ENCODE measurements around the gene DOCK7. TPM values are rescaled to one million over a fixed set of nuclear protein-coding genes. Genes with fewer than 3 reads are reported as not detected.

DOCK7 gene
- total RNA-seq, 1 experiment from 2014 or later: 46.9 TPM

DNA sequence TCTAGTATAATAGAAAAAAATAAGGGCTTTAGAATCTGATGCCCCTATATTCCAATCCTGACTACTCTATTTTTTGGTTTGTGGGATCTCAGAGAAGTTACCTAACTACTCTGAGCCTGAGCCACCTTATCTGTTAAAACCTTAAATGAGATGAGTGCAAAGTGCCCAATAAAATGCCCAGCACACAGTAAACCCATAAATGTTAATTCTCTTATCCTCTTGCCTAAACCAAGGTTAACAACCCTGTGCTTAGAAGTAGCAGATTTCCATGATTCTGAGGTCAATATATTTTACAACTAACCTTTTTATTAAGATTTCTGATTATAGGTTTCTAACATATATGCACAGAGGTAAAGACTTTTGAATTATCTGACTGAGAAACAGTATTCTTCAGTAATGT lies 35.8 kb downstream of the DOCK7 start:
- peaks cover 6% of the 10 kb centered on the region for H3K4me1 Mint-ChIP-seq (ENCODE audit: insufficient read depth, unreplicated experiment)
- BruUV-seq (replicated peaks): no TSS peak
- CTCF ChIA-PET: no interaction called here
- no peaks in the 10 kb centered on the region for H3K27me3 Mint-ChIP-seq (ENCODE audit: insufficient read depth, unreplicated experiment)
- peaks cover 15% of the 10 kb centered on the region for H3K36me3 Mint-ChIP-seq (ENCODE audit: insufficient read depth, unreplicated experiment)
- intact Hi-C loops (cut with micrococcal nuclease): no loop called here
- H3K4me3 Mint-ChIP-seq (ENCODE audit: unreplicated experiment): no peak overlapping the region
- no peak overlapping the region for H3K27ac Mint-ChIP-seq (ENCODE audit: low read depth, unreplicated experiment)
- no peaks in the 10 kb centered on the region for H3K9me3 Mint-ChIP-seq (ENCODE audit: unreplicated experiment)
- TF ChIP-seq, protein P1, sequence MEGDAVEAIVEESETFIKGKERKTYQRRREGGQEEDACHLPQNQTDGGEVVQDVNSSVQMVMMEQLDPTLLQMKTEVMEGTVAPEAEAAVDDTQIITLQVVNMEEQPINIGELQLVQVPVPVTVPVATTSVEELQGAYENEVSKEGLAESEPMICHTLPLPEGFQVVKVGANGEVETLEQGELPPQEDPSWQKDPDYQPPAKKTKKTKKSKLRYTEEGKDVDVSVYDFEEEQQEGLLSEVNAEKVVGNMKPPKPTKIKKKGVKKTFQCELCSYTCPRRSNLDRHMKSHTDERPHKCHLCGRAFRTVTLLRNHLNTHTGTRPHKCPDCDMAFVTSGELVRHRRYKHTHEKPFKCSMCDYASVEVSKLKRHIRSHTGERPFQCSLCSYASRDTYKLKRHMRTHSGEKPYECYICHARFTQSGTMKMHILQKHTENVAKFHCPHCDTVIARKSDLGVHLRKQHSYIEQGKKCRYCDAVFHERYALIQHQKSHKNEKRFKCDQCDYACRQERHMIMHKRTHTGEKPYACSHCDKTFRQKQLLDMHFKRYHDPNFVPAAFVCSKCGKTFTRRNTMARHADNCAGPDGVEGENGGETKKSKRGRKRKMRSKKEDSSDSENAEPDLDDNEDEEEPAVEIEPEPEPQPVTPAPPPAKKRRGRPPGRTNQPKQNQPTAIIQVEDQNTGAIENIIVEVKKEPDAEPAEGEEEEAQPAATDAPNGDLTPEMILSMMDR (IDR thresholded peaks at IDR 0.05; ENCODE audit: unreplicated experiment): no peak
- POLR2A ChIA-PET: no interaction called here
- no peak for DNase-seq (ENCODE audit: unreplicated experiment)

DNA sequence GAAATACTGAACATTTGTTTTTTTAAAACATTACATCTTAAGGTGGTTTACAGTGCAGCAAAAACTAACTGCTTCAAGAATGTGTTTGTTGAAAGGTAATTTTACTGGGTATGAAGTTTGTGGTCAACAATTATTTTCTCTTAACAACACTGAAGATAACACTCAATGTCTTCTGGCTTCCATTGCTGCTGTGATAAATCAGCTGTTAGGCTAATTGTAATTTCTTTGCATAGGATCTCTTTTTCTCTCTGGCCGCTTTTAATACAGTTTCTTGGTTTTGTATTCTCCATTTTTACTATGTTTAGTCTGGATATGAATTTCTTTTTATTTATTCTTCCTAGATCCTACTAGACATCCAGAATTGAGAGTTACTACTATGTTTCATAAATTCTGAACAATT lies 44.9 kb downstream of the DOCK7 start:
- H3K36me3 Mint-ChIP-seq (ENCODE audit: insufficient read depth, unreplicated experiment): peaks cover 47% of the 10 kb centered on the region
- ChIA-PET POLR2A (interaction anchor here (0.7 kb wide), 1 partner anchor 29 kb away, joined by 3 read pairs; no protein-coding TSS in a partner anchor), CTCF (no interaction called here)
- intact Hi-C loops (cut with micrococcal nuclease): no loop called here
- no peak for DNase-seq (ENCODE audit: unreplicated experiment)
- no peak overlapping the region for H3K27ac Mint-ChIP-seq (ENCODE audit: low read depth, unreplicated experiment)
- H3K4me1 Mint-ChIP-seq (ENCODE audit: insufficient read depth, unreplicated experiment): no peaks in the 10 kb centered on the region
- TF ChIP-seq, protein P1 (IDR thresholded peaks at IDR 0.05; ENCODE audit: unreplicated experiment): no peak
- BruUV-seq (replicated peaks): no TSS peak
- no peaks in the 10 kb centered on the region for H3K27me3 Mint-ChIP-seq (ENCODE audit: insufficient read depth, unreplicated experiment)
- H3K9me3 Mint-ChIP-seq (ENCODE audit: unreplicated experiment): no peaks in the 10 kb centered on the region
- H3K4me3 Mint-ChIP-seq (ENCODE audit: unreplicated experiment): no peak overlapping the region

DNA sequence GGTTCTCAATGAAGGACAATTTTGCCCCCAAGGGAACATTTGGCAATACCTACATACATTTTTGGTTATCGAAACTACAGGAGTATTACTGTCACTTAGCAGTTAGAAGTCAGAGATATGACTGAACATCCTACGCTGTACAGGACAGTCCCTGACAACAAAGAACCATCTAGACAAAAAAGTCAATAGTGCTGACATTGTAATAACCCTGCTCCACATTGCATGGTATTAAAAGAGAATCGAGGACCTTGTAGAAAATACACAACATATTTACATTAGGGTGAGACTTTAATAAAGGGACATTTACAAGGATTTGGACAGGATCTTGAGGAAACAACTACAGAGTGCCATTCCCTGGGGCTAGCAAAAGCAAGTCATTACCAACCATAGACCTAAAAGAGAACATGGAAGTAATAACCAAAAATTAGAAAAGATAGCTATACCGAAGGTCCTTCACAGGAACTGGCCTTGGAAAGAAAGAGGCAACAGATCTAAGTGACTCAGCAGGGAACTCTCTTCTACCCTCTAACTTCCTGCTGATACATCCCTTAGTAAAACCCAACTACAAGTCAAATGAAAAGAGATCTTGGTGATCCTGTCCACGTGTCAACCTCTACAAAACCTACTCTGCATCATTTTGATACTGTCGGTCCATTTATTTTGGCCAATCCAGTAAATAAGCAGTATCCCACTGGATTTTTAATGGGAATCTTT lies 50.6 kb downstream of the DOCK7 start:
- POLR2A ChIA-PET: no interaction called here
- Mint-ChIP-seq H3K9me3 (ENCODE audit: unreplicated experiment) (no peaks in the 10 kb centered on the region), H3K27ac (ENCODE audit: low read depth, unreplicated experiment) (no peak overlapping the region), H3K36me3 (ENCODE audit: insufficient read depth, unreplicated experiment) (peaks cover 40% of the 10 kb centered on the region), H3K27me3 (ENCODE audit: insufficient read depth, unreplicated experiment) (no peaks in the 10 kb centered on the region), H3K4me1 (ENCODE audit: insufficient read depth, unreplicated experiment) (no peaks in the 10 kb centered on the region), H3K4me3 (ENCODE audit: unreplicated experiment) (no peak overlapping the region)
- CTCF ChIA-PET: interaction anchor here (0.6 kb wide), 1 partner anchor 279 kb away, joined by 3 read pairs; no protein-coding TSS in a partner anchor
- intact Hi-C loops (cut with micrococcal nuclease): no loop called here
- TF ChIP-seq, protein P1 (IDR thresholded peaks at IDR 0.05; ENCODE audit: unreplicated experiment): no peak
- DNase-seq (ENCODE audit: unreplicated experiment): no peak
- BruUV-seq (replicated peaks): no TSS peak

DNA sequence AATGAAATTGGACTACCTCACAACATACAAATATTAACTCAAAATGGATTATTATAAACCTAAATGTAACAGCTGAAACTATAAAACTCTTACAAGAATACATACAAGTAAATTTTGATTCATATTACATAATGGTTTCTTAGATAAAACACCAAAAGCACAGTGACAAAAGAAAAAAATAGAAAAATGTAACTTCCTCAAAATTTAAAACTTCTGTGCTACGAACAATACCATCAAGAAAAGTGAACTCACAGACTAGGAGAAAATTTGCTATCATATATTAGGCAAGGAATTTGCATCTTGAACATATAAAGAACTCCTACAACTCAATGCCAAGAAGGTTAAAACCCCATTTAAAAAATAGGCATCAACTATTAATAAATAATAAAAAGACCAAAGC lies 59.7 kb downstream of the DOCK7 start:
- CTCF ChIA-PET: no interaction called here
- H3K27ac Mint-ChIP-seq (ENCODE audit: low read depth, unreplicated experiment): no peak overlapping the region
- DNase-seq (ENCODE audit: unreplicated experiment): no peak
- no peak overlapping the region for H3K4me3 Mint-ChIP-seq (ENCODE audit: unreplicated experiment)
- BruUV-seq (replicated peaks): no TSS peak
- H3K36me3 Mint-ChIP-seq (ENCODE audit: insufficient read depth, unreplicated experiment): peaks cover 29% of the 10 kb centered on the region
- H3K4me1 Mint-ChIP-seq (ENCODE audit: insufficient read depth, unreplicated experiment): peaks cover under 1% of the 10 kb centered on the region
- no peaks in the 10 kb centered on the region for H3K9me3 Mint-ChIP-seq (ENCODE audit: unreplicated experiment)
- POLR2A ChIA-PET: no interaction called here
- H3K27me3 Mint-ChIP-seq (ENCODE audit: insufficient read depth, unreplicated experiment): no peaks in the 10 kb centered on the region
- intact Hi-C loops (cut with micrococcal nuclease): loop anchor here (10.0 kb wide), 1 partner anchor 56 kb away; the partner anchor contains the start of gene DOCK7
- TF ChIP-seq, protein P1 (IDR thresholded peaks at IDR 0.05; ENCODE audit: unreplicated experiment): no peak
